Trophoblast cell (in vitro differentiated cells and primary cell): ENCODE results near the gene POU3F1.

Source experiments
- DNase-seq, 2 donors: peaks; one replicate each; pipeline ENCODE4 v3.0.0-alpha.2; 2016
- H2AFZ ChIP-seq: 2 replicates; pipeline ENCODE4 v1.6.1; 2013; ENCODE audit warnings: low read length, moderate library complexity, mild to moderate bottlenecking; ENCODE audit not compliant: insufficient read depth, poor library complexity
- H2AK5ac ChIP-seq: 2 replicates; pipeline ENCODE4 v1.6.1; 2013; ENCODE audit warnings: mild to moderate bottlenecking, low read length
- H2BK120ac ChIP-seq: 2 replicates; pipeline ENCODE4 v1.6.1; 2013; ENCODE audit warnings: low read length, mild to moderate bottlenecking, moderate library complexity; ENCODE audit not compliant: insufficient read depth, poor library complexity
- H2BK12ac ChIP-seq: 2 replicates; pipeline ENCODE4 v1.6.1; 2013; ENCODE audit warnings: mild to moderate bottlenecking, low read length, moderate library complexity
- H2BK5ac ChIP-seq: 2 replicates; pipeline ENCODE4 v1.6.1; 2013; ENCODE audit warnings: low read length, low read depth, moderate library complexity, mild to moderate bottlenecking; ENCODE audit not compliant: poor library complexity
- H3K14ac ChIP-seq: 2 replicates; pipeline ENCODE4 v1.6.1; 2013; ENCODE audit warnings: mild to moderate bottlenecking, low read length
- H3K18ac ChIP-seq: 2 replicates; pipeline ENCODE4 v1.6.1; 2013; ENCODE audit warnings: mild to moderate bottlenecking, low read length
- H3K23ac ChIP-seq: 2 replicates; pipeline ENCODE4 v1.6.1; 2013; ENCODE audit warnings: low read length
- H3K27ac ChIP-seq: 2 replicates; pipeline ENCODE4 v1.5.1; 2013; ENCODE audit warnings: low read depth, mild to moderate bottlenecking, inconsistent platforms, low read length, moderate library complexity
- H3K27me3 ChIP-seq: 2 replicates; pipeline ENCODE4 v1.6.1; 2013; ENCODE audit warnings: inconsistent platforms, mild to moderate bottlenecking, low read length, moderate library complexity; ENCODE audit not compliant: insufficient read depth
- H3K36me3 ChIP-seq, 2 experiments: 1 replicate in 1 of 2; 2 replicates in 1 of 2; pipeline ENCODE4 v1.6.1; 2013; ENCODE audit warnings: low read length in 2 of 2, mild to moderate bottlenecking in 2 of 2, moderate library complexity in 1 of 2; ENCODE audit not compliant: insufficient read depth in 2 of 2, control insufficient read depth in 1 of 2
- H3K4ac ChIP-seq: 2 replicates; pipeline ENCODE4 v1.6.1; 2013; ENCODE audit warnings: low read depth, mild to moderate bottlenecking, low read length, moderate library complexity
- H3K4me1 ChIP-seq, 2 experiments: 1 replicate in 1 of 2; 2 replicates in 1 of 2; pipeline ENCODE4 v1.6.1; 2013; ENCODE audit warnings: low read length in 2 of 2, mild to moderate bottlenecking in 2 of 2, moderate library complexity in 1 of 2; ENCODE audit not compliant: insufficient read depth in 2 of 2, control insufficient read depth in 1 of 2
- H3K4me2 ChIP-seq: 2 replicates; pipeline ENCODE4 v1.6.1; 2013; ENCODE audit warnings: inconsistent platforms, mild to moderate bottlenecking, low read length, moderate library complexity
- H3K4me3 ChIP-seq: 2 replicates; pipeline ENCODE4 v1.5.1; 2013; ENCODE audit warnings: mild to moderate bottlenecking, low read depth, low read length, inconsistent platforms
- H3K79me1 ChIP-seq: one replicate; pipeline ENCODE4 v1.6.1; 2013; ENCODE audit warnings: low read length
- H3K79me2 ChIP-seq: 2 replicates; pipeline ENCODE4 v1.6.1; 2013; ENCODE audit warnings: low read length, mild to moderate bottlenecking; ENCODE audit not compliant: control insufficient read depth, insufficient read depth, poor library complexity
- H3K9ac ChIP-seq: 2 replicates; pipeline ENCODE4 v1.6.1; 2013; ENCODE audit warnings: mild to moderate bottlenecking, low read length
- H3K9me3 ChIP-seq: 2 replicates; pipeline ENCODE4 v1.6.1; 2013; ENCODE audit warnings: low read depth, mild to moderate bottlenecking, control low read depth, inconsistent platforms, low read length; ENCODE audit not compliant: insufficient read depth
- H4K12ac ChIP-seq: 2 replicates; pipeline ENCODE4 v1.6.1; 2013; ENCODE audit warnings: low read depth, mild to moderate bottlenecking, low read length, moderate library complexity
- H4K8ac ChIP-seq: 2 replicates; pipeline ENCODE4 v1.6.1; 2013; ENCODE audit warnings: low read depth, mild to moderate bottlenecking, low read length, moderate library complexity
- H4K91ac ChIP-seq: one replicate; pipeline ENCODE4 v1.6.1; 2013; ENCODE audit warnings: low read depth, mild to moderate bottlenecking, low read length, moderate library complexity
- WGBS: extraction: QIAGEN DNeasy Blood & Tissue Kit; methylation state at CpG from one replicate; pipeline ENCODE4 v1.1.7; 2013; ENCODE audit warnings: missing lambda C conversion rate; ENCODE audit not compliant: insufficient read length, insufficient coverage; ENCODE audit errors: extremely low coverage; 5-methylcytosine and 5-hydroxymethylcytosine counted together

POU3F1 gene

GRCh38 chr1:38068980-38069340 lies 22.4 kb upstream of the POU3F1 start:
- Histone ChIP-seq H3K18ac (no peak overlapping the region), H3K9ac (no peak overlapping the region), H2BK12ac (no peak overlapping the region), H3K4me2 (no peak overlapping the region), H3K27ac (no peak overlapping the region), H3K79me2 (no peaks in the 10 kb centered on the region), H3K36me3 (no peaks in the 10 kb centered on the region), H3K4me3 (no peak overlapping the region), H3K23ac (no peak overlapping the region), H4K12ac (no peak overlapping the region), H3K79me1 (no peaks in the 10 kb centered on the region), H3K4ac (no peak overlapping the region), H2AFZ (no peak overlapping the region), H3K27me3 (no peaks in the 10 kb centered on the region), H4K91ac (no peak overlapping the region), H2BK120ac (no peak overlapping the region), H3K14ac (no peak overlapping the region), H3K4me1 (peaks cover 0 to 6% of the 10 kb centered on the region in 2 experiments), H4K8ac (no peak overlapping the region), H2AK5ac (no peak overlapping the region), H3K9me3 (no peaks in the 10 kb centered on the region), H2BK5ac (no peak overlapping the region)
- no CpG with 5 or more reads among the region's 3 CpGs for WGBS
- no peak for DNase-seq

- no peak overlapping the region for H3K4me3 ChIP-seq
- no peak overlapping the region for H4K91ac ChIP-seq
- no peak overlapping the region for H3K27ac ChIP-seq
- no peak overlapping the region for H2BK12ac ChIP-seq
- no peak for DNase-seq
- H4K12ac ChIP-seq = no peak overlapping the region
- no peak overlapping the region for H3K23ac ChIP-seq
- H4K8ac ChIP-seq = no peak overlapping the region
- H3K79me1 ChIP-seq = no peaks in the 10 kb centered on the region
- no peak overlapping the region for H2AK5ac ChIP-seq
- H3K27me3 ChIP-seq = no peaks in the 10 kb centered on the region
- no peak overlapping the region for H2BK5ac ChIP-seq
- H3K9ac ChIP-seq = no peak overlapping the region
- no peak overlapping the region for H2AFZ ChIP-seq
- no peak overlapping the region for H3K4me2 ChIP-seq
- peaks cover 0 to 1% of the 10 kb centered on the region in 2 experiments for H3K4me1 ChIP-seq
- no peak overlapping the region for H3K4ac ChIP-seq
- H3K9me3 ChIP-seq = no peaks in the 10 kb centered on the region
- H3K18ac ChIP-seq = no peak overlapping the region
- no peaks in the 10 kb centered on the region for H3K36me3 ChIP-seq
- H3K79me2 ChIP-seq = no peaks in the 10 kb centered on the region
- H3K14ac ChIP-seq = no peak overlapping the region
- no peak overlapping the region for H2BK120ac ChIP-seq
- WGBS = 100% methylated on average over 1 of the region's 14 CpGs
These were observed 21.8 kb upstream of the POU3F1 start for GRCh38 chr1:38068220-38068979.

- no peak for DNase-seq
- H2BK12ac ChIP-seq = no peak overlapping the region
- WGBS = no CpG with 5 or more reads among the region's 11 CpGs
These were observed 17.8 kb upstream of the POU3F1 start for GRCh38 chr1:38064197-38064903.

GRCh38 chr1:38063616-38064015 lies 17.0 kb upstream of the POU3F1 start:
- Histone ChIP-seq H4K12ac (no peak overlapping the region), H2BK12ac (no peak overlapping the region), H2AFZ (no peak overlapping the region), H2AK5ac (no peak overlapping the region), H4K8ac (no peak overlapping the region), H3K4me3 (no peak overlapping the region), H3K4ac (no peak overlapping the region), H3K79me1 (no peaks in the 10 kb centered on the region), H3K27me3 (no peaks in the 10 kb centered on the region), H3K18ac (no peak overlapping the region), H3K4me1 (no peaks in the 10 kb centered on the region), H3K36me3 (no peaks in the 10 kb centered on the region), H3K9ac (no peak overlapping the region), H2BK120ac (no peak overlapping the region), H4K91ac (no peak overlapping the region), H3K23ac (no peak overlapping the region), H3K79me2 (no peaks in the 10 kb centered on the region), H2BK5ac (no peak overlapping the region), H3K4me2 (no peak overlapping the region), H3K14ac (no peak overlapping the region), H3K27ac (no peak overlapping the region), H3K9me3 (peaks cover 2% of the 10 kb centered on the region)
- no CpG with 5 or more reads among the region's 5 CpGs for WGBS
- no peak for DNase-seq

More at GRCh38 chr1:38064197-38064903, 17.8 kb upstream of the POU3F1 start:
- no peak overlapping the region for H3K23ac ChIP-seq
- H4K12ac ChIP-seq = no peak overlapping the region
- no peak overlapping the region for H4K91ac ChIP-seq
- no peak overlapping the region for H3K4ac ChIP-seq
- H3K4me3 ChIP-seq = no peak overlapping the region
- no peaks in the 10 kb centered on the region for H3K27me3 ChIP-seq
- no peak overlapping the region for H3K9ac ChIP-seq
- H3K18ac ChIP-seq = no peak overlapping the region
- no peak overlapping the region for H4K8ac ChIP-seq
- H3K14ac ChIP-seq = no peak overlapping the region
- no peak overlapping the region for H2BK5ac ChIP-seq
- H2BK120ac ChIP-seq = no peak overlapping the region
- H3K79me1 ChIP-seq = no peaks in the 10 kb centered on the region
- no peak overlapping the region for H3K4me2 ChIP-seq
- H3K79me2 ChIP-seq = no peaks in the 10 kb centered on the region
- no peak overlapping the region for H2AK5ac ChIP-seq
- H2AFZ ChIP-seq = no peak overlapping the region
- H3K9me3 ChIP-seq = peaks cover 2% of the 10 kb centered on the region
- H3K4me1 ChIP-seq = no peaks in the 10 kb centered on the region
- no peaks in the 10 kb centered on the region for H3K36me3 ChIP-seq
- H3K27ac ChIP-seq = no peak overlapping the region
